ENCODE results near the gene MYOZ3. TPM values are rescaled to one million over a fixed set of nuclear protein-coding genes. Genes with fewer than 3 reads are reported as not detected.

MYOZ3 gene
- total and polyA plus RNA-seq, 2 experiments from 2014 or later = 1.1 to 1.8 TPM

DNA sequence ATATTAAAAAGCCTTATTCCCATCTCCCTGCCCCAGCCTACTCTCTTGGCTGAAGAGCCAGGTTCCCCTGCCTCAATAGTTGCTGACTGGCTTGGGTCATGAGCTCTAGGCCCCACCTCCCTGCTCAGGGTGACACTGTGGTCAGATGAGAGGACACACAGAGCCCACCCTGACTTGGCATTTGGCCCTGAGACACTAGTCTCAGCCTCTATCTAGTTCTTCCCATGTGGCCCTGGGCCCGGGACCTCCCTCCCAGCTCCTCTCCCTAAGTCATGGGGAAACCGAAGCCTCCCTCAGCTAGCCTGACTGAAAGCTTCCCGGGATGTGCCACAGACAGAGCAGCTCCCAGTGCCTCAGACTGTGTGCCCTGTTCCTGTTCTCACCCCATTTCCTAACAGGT lies 5.8 kb upstream of the MYOZ3 start:
- H3K4me2 ChIP-seq = peak overlapping the region; percentile 97
- TF ChIP-seq EZH2phosphoT487 (IDR thresholded peaks at IDR 0.05; ENCODE audit: low read depth, severe bottlenecking, unreplicated experiment) = no peak
- no peak for TF ChIP-seq EZH2 (IDR thresholded peaks at IDR 0.05; ENCODE audit: borderline replicate concordance)
- TF ChIP-seq, protein P1, sequence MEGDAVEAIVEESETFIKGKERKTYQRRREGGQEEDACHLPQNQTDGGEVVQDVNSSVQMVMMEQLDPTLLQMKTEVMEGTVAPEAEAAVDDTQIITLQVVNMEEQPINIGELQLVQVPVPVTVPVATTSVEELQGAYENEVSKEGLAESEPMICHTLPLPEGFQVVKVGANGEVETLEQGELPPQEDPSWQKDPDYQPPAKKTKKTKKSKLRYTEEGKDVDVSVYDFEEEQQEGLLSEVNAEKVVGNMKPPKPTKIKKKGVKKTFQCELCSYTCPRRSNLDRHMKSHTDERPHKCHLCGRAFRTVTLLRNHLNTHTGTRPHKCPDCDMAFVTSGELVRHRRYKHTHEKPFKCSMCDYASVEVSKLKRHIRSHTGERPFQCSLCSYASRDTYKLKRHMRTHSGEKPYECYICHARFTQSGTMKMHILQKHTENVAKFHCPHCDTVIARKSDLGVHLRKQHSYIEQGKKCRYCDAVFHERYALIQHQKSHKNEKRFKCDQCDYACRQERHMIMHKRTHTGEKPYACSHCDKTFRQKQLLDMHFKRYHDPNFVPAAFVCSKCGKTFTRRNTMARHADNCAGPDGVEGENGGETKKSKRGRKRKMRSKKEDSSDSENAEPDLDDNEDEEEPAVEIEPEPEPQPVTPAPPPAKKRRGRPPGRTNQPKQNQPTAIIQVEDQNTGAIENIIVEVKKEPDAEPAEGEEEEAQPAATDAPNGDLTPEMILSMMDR (IDR thresholded peaks at IDR 0.05; ENCODE audit: poor library complexity) = no peak
- no peaks in the 10 kb centered on the region for H3K79me2 ChIP-seq
- H2AFZ ChIP-seq = no peak overlapping the region
- no peaks in the 10 kb centered on the region for H3K27me3 ChIP-seq
- 100% methylated on average over 3 of the region's 3 CpGs for WGBS (ENCODE audit: low lambda C conversion rate, missing lambda C conversion rate)
- H3K4me1 ChIP-seq (ENCODE audit: insufficient read depth) = peaks cover 14% of the 10 kb centered on the region
- H3K9me2 ChIP-seq (replicated peaks; ENCODE audit: insufficient read depth) = no peaks in the 10 kb centered on the region
- no peaks in the 10 kb centered on the region for H3K36me3 ChIP-seq (replicated peaks; ENCODE audit: insufficient read depth, low read depth)
- H4K20me1 ChIP-seq (ENCODE audit: insufficient read depth, poor library complexity, severe bottlenecking) = no peaks in the 10 kb centered on the region
- no peak overlapping the region for H3K4me3 ChIP-seq
- no peak overlapping the region for H3K27ac ChIP-seq
- DNase-seq (ENCODE audit: low spot score) = no peak
- H3K9me3 ChIP-seq (ENCODE audit: low read depth) = no peaks in the 10 kb centered on the region

GRCh38 chr5:150656191-150657132 lies 4.6 kb upstream of the MYOZ3 start:
- peak; percentile 89 for DNase-seq (ENCODE audit: low spot score)
- no peak for TF ChIP-seq EZH2 (IDR thresholded peaks at IDR 0.05; ENCODE audit: borderline replicate concordance)
- TF ChIP-seq, protein P1 (IDR thresholded peaks at IDR 0.05; ENCODE audit: poor library complexity) = peak; percentile 65
- H3K9me3 ChIP-seq (ENCODE audit: low read depth) = no peaks in the 10 kb centered on the region
- no peaks in the 10 kb centered on the region for H3K79me2 ChIP-seq
- H3K4me1 ChIP-seq (ENCODE audit: insufficient read depth) = peaks cover 22% of the 10 kb centered on the region
- no peaks in the 10 kb centered on the region for H3K36me3 ChIP-seq (replicated peaks; ENCODE audit: insufficient read depth, low read depth)
- H3K27ac ChIP-seq = peak overlapping the region; percentile 64
- WGBS (ENCODE audit: low lambda C conversion rate, missing lambda C conversion rate) = 4% methylated on average over 35 of the region's 99 CpGs
- no peaks in the 10 kb centered on the region for H4K20me1 ChIP-seq (ENCODE audit: insufficient read depth, poor library complexity, severe bottlenecking)
- no peaks in the 10 kb centered on the region for H3K27me3 ChIP-seq
- H3K4me2 ChIP-seq = peak overlapping the region; percentile 97
- H3K4me3 ChIP-seq = peak overlapping the region; percentile 62
- H3K9me2 ChIP-seq (replicated peaks; ENCODE audit: insufficient read depth) = no peaks in the 10 kb centered on the region
- peak overlapping the region; percentile 86 for H2AFZ ChIP-seq

DNA sequence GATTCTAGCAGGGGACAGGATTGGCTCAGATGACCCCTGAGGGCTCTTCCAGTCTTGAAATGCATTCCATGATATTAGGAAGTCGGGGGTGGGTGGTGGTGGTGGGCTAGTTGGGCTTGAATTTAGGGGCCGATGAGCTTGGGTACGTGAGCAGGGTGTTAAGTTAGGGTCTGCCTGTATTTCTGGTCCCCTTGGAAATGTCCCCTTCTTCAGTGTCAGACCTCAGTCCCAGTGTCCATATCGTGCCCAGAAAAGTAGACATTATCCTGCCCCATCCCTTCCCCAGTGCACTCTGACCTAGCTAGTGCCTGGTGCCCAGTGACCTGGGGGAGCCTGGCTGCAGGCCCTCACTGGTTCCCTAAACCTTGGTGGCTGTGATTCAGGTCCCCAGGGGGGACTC lies 2.9 kb upstream of the MYOZ3 start:
- Histone ChIP-seq H4K20me1 (ENCODE audit: insufficient read depth, poor library complexity, severe bottlenecking) (no peaks in the 10 kb centered on the region), H3K4me3 (no peak overlapping the region), H3K27me3 (no peaks in the 10 kb centered on the region), H3K79me2 (no peaks in the 10 kb centered on the region), H3K9me3 (ENCODE audit: low read depth) (no peaks in the 10 kb centered on the region), H2AFZ (no peak overlapping the region), H3K9me2 (replicated peaks; ENCODE audit: insufficient read depth) (no peaks in the 10 kb centered on the region), H3K4me2 (no peak overlapping the region), H3K36me3 (replicated peaks; ENCODE audit: insufficient read depth, low read depth) (no peaks in the 10 kb centered on the region), H3K4me1 (ENCODE audit: insufficient read depth) (peaks cover 22% of the 10 kb centered on the region), H3K27ac (no peak overlapping the region)
- DNase-seq (ENCODE audit: low spot score) = no peak
- 98% methylated on average over 4 of the region's 4 CpGs for WGBS (ENCODE audit: low lambda C conversion rate, missing lambda C conversion rate)
- TF ChIP-seq, protein P1 (IDR thresholded peaks at IDR 0.05; ENCODE audit: poor library complexity) = no peak
- TF ChIP-seq EZH2phosphoT487 (IDR thresholded peaks at IDR 0.05; ENCODE audit: low read depth, severe bottlenecking, unreplicated experiment) (no peak), EZH2 (IDR thresholded peaks at IDR 0.05; ENCODE audit: borderline replicate concordance) (no peak)

Data from hepatocyte (in vitro differentiated cells).